ENCODE results near the gene RPL36.

Gene RPL36

DNA sequence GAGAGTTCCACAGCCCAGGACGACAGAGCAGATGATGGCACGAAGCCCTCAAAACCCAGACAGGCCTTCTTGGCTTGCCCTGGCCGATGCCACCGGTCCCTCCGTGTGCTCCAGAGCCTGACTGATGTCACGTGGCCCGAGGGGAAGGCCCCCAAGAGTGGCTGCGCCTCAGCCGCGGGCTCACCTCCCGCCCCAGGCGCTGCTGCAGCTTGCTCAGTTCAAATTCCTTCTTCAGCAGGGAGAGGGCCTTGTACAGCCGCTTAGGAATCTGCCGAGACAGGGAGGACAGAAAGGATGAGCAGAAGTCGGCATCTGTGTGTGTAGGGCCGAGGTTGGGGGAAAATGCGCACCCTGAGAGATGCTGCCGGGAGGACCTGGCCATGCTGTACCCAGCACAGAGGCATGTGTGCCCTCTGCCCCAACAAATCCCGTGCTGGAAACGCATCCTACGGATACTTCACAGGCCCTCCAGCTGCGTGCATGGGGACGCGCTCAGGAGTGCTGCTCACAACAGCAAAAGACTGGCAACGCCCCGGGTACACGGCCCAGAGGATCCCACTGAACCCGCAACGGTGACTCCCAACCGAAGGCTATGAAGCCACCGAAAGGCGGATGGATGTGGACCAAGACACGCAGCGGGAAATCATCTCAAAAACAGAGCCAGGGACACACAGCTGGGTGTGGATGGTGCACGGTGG, 16.9 kb downstream of the RPL36 start:
- TF ChIP-seq CTCF (IDR thresholded peaks at IDR 0.05; ENCODE audit: low read depth, low read length), result no peak
- no peak overlapping the region for H3K4me3 ChIP-seq (replicated peaks in 1 of 2; ENCODE audit: low read depth in 2 of 2, low read length in 2 of 2)
- DNase-seq (ENCODE audit: low read depth in 2 of 2), result no peak

- no peak for DNase-seq (ENCODE audit: low read depth in 2 of 2)
- TF ChIP-seq CTCF (IDR thresholded peaks at IDR 0.05; ENCODE audit: low read depth, low read length), result no peak
Observed at GRCh38 chr19:5707576-5708575, 17.8 kb downstream of the RPL36 start.

DNA sequence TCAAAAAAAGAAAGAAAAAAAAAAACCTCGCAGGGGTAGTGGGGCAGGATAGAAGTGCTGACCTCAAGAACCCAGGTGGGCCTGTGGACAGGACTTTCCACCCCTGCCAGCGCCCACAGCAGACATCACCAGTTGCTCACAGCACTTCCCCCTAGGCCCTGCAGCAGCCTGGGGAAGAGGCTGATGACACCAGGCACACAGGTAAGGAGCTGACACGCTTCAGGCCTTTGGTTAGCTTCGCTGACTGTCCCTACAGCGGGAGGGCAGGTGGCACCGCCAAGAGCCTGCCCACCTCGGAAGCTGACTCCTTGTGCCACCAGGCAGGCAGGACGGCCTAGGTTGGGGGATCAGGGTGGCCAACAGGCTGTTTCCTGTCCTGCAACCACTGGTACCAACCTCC, 20.9 kb downstream of the RPL36 start:
- H3K4me3 ChIP-seq (replicated peaks in 1 of 2; ENCODE audit: low read depth in 2 of 2, low read length in 2 of 2), result no peak overlapping the region
- DNase-seq (ENCODE audit: low read depth in 2 of 2), result no peak
- TF ChIP-seq CTCF (IDR thresholded peaks at IDR 0.05; ENCODE audit: low read depth, low read length), result no peak

More at GRCh38 chr19:5707576-5708575, 17.8 kb downstream of the RPL36 start:
- H3K4me3 ChIP-seq (replicated peaks in 1 of 2; ENCODE audit: low read depth in 2 of 2, low read length in 2 of 2), result no peak overlapping the region

- no peak overlapping the region for H3K4me3 ChIP-seq (replicated peaks in 1 of 2; ENCODE audit: low read depth in 2 of 2, low read length in 2 of 2)
- TF ChIP-seq CTCF (IDR thresholded peaks at IDR 0.05; ENCODE audit: low read depth, low read length), result no peak
- no peak for DNase-seq (ENCODE audit: low read depth in 2 of 2)
Observed at GRCh38 chr19:5711713-5712161, 21.6 kb downstream of the RPL36 start.

- no peak for TF ChIP-seq CTCF (IDR thresholded peaks at IDR 0.05; ENCODE audit: low read depth, low read length)
- DNase-seq (ENCODE audit: low read depth in 2 of 2), result no peak
- no peak overlapping the region for H3K4me3 ChIP-seq (replicated peaks in 1 of 2; ENCODE audit: low read depth in 2 of 2, low read length in 2 of 2)
Observed at GRCh38 chr19:5713228-5713627, 23.1 kb downstream of the RPL36 start.

GRCh38 chr19:5714816-5715215, 24.7 kb downstream of the RPL36 start:
- no peak for TF ChIP-seq CTCF (IDR thresholded peaks at IDR 0.05; ENCODE audit: low read depth, low read length)
- DNase-seq (ENCODE audit: low read depth in 2 of 2), result no peak
- no peak overlapping the region for H3K4me3 ChIP-seq (replicated peaks in 1 of 2; ENCODE audit: low read depth in 2 of 2, low read length in 2 of 2)
